Prostate gland (tissue), 2 donors: Measurements from ENCODE around the gene CITED1.

Source experiments
- CTCF ChIP-seq, 4 experiments: fragments of 200-600 bp in 2 of 4; fragments of 450-650 bp in 2 of 4; sonication (generic) in 2 of 4; IDR thresholded peaks; 1 replicate in 3 of 4; 2 replicates in 1 of 4; pipeline ENCODE4 v1.5.1; 2016 to 2019; ENCODE audit warnings: antibody characterized with exemption in 4 of 4, mild to moderate bottlenecking in 2 of 4, moderate library complexity in 2 of 4
- POLR2A ChIP-seq: fragments of 450-650 bp; IDR thresholded peaks from one replicate; pipeline ENCODE4 v1.6.1; 2016; ENCODE audit warnings: antibody characterized with exemption, mild to moderate bottlenecking

GRCh38 chrX:72270316-72270866, 35.3 kb downstream of the CITED1 start:
- TF ChIP-seq CTCF (IDR thresholded peaks at IDR 0.05), result no peak
- no peak for TF ChIP-seq POLR2A
